B cell (primary cell): ENCODE measurements around the gene RUFY3. TPM values are rescaled to one million over a fixed set of nuclear protein-coding genes. Genes with fewer than 3 reads are reported as not detected.

Experiments used
- ATAC-seq: fragments of 200-7000 bp; cut with Tn5 transposase; one replicate; pipeline ENCODE4 v1.10.0; 2021; ENCODE audit warnings: low read depth, mild to moderate bottlenecking, moderate number of reproducible peaks, moderate library complexity
- CTCF ChIA-PET: fragments of 350-600 bp; sonication (Branson Sonifier 250); formaldehyde crosslinking; loops from one replicate; lab custom pipeline; 2021; ENCODE audit warnings: antibody characterized with exemption, inconsistent platforms; lab: Charles Lee
- POLR2A ChIA-PET: fragments of 350-600 bp; sonication (Branson Sonifier 250); formaldehyde crosslinking; loops from one replicate; lab custom pipeline; 2021; ENCODE audit warnings: antibody characterized with exemption; lab: Charles Lee
- DNase-seq: peaks from one replicate; pipeline ENCODE4 v3.0.0; 2013
- H2AFZ ChIP-seq: 2 replicates; pipeline ENCODE4 v1.6.1; 2012; ENCODE audit warnings: mild to moderate bottlenecking, low read depth, low read length; ENCODE audit not compliant: insufficient read depth, poor library complexity, severe bottlenecking
- H3K27ac ChIP-seq, 2 donors: 1 replicate in 1 of 2; 2 replicates in 1 of 2; pipeline ENCODE4 v1.5.1; 2012 to 2013; ENCODE audit warnings: low read length in 2 of 2, mild to moderate bottlenecking in 2 of 2, moderate library complexity in 1 of 2
- H3K27me3 ChIP-seq, 4 experiments: fragments of 200-600 bp in 1 of 4; sonication (generic) in 1 of 4; replicated peaks in 1 of 4; 1 replicate in 2 of 4; 2 replicates in 2 of 4; pipeline versions ENCODE4 v1.6.1 to v1.7.0; 2013 to 2016; ENCODE audit warnings: low read length in 3 of 4, mild to moderate bottlenecking in 2 of 4, mixed read lengths in 1 of 4, moderate library complexity in 1 of 4; ENCODE audit not compliant: insufficient read depth in 4 of 4, control insufficient read depth in 3 of 4; ENCODE audit errors: control extremely low read depth in 1 of 4
- H3K36me3 ChIP-seq, 2 experiments: replicated peaks in 1 of 2; 1 replicate in 1 of 2; 2 replicates in 1 of 2; pipeline versions ENCODE4 v1.6.1 to v1.7.1; 2013; ENCODE audit warnings: low read length in 1 of 2; ENCODE audit not compliant: insufficient read depth in 2 of 2, control insufficient read depth in 1 of 2; ENCODE audit errors: control extremely low read depth in 1 of 2, extremely low read depth in 1 of 2
- H3K4me1 ChIP-seq, 2 donors: fragments of 200-600 bp in 1 of 2; sonication (generic) in 1 of 2; 1 replicate in 1 of 2; 2 replicates in 1 of 2; pipeline versions ENCODE4 v1.5.1 to v1.6.1; 2013 to 2017; ENCODE audit warnings: low read length in 2 of 2; ENCODE audit not compliant: control insufficient read depth in 2 of 2, insufficient read depth in 2 of 2
- H3K4me2 ChIP-seq: replicated peaks from 2 replicates; pipeline ENCODE3; 2012; ENCODE audit warnings: mild to moderate bottlenecking, low read depth, low read length; ENCODE audit not compliant: poor library complexity, severe bottlenecking
- H3K4me3 ChIP-seq, 5 experiments: fragments of 200-600 bp in 1 of 5; sonication (generic) in 1 of 5; 1 replicate in 3 of 5; 2 replicates in 2 of 5; pipeline versions ENCODE4 v1.5.1 to v1.7.0; 2011 to 2016; ENCODE audit warnings: low read length in 4 of 5, mild to moderate bottlenecking in 4 of 5, low read depth in 2 of 5, control low read depth in 1 of 5, moderate library complexity in 1 of 5; ENCODE audit not compliant: insufficient read depth in 1 of 5; ENCODE audit errors: control extremely low read depth in 1 of 5, extremely low read depth in 1 of 5
- H3K79me2 ChIP-seq: fragments of 200-600 bp; sonication (generic); one replicate; pipeline ENCODE4 v1.6.0; 2016; ENCODE audit warnings: low read length; ENCODE audit not compliant: control insufficient read depth, insufficient read depth
- H3K9ac ChIP-seq: fragments of 200-600 bp; sonication (generic); 2 replicates; pipeline ENCODE4 v1.6.1; 2017; ENCODE audit warnings: mild to moderate bottlenecking, low read length, moderate library complexity
- H3K9me3 ChIP-seq, 3 donors: one replicate each; pipeline versions ENCODE4 v1.6.1 to v1.7.1; 2013; ENCODE audit warnings: low read length in 2 of 3; ENCODE audit not compliant: control insufficient read depth in 2 of 3, insufficient read depth in 1 of 3; ENCODE audit errors: control extremely low read depth in 1 of 3
- H4K20me1 ChIP-seq: 2 replicates; pipeline ENCODE4 v1.6.0; 2012; ENCODE audit warnings: mild to moderate bottlenecking, low read length; ENCODE audit not compliant: insufficient read depth, control insufficient read depth, poor library complexity, severe bottlenecking
- H3K27ac Mint-ChIP-seq: one replicate; pipeline ENCODE4 v1.8.0; 2021; ENCODE audit warnings: mixed read lengths
- H3K27me3 Mint-ChIP-seq: one replicate; pipeline ENCODE4 v1.8.0; 2021; ENCODE audit warnings: mixed read lengths
- H3K4me1 Mint-ChIP-seq: one replicate; pipeline ENCODE4 v1.8.0; 2021; ENCODE audit warnings: mixed read lengths
- H3K4me3 Mint-ChIP-seq: one replicate; pipeline ENCODE4 v1.8.0; 2021; ENCODE audit warnings: mixed read lengths
- H3K9me3 Mint-ChIP-seq: one replicate; pipeline ENCODE4 v1.8.0; 2022; ENCODE audit warnings: mixed read lengths; ENCODE audit not compliant: insufficient read depth
- EZH2 ChIP-seq: IDR thresholded peaks from 2 replicates; pipeline ENCODE4 v1.6.1; 2012; ENCODE audit warnings: borderline replicate concordance, low read depth, mild to moderate bottlenecking, moderate library complexity, low read length; ENCODE audit not compliant: insufficient read depth, poor library complexity, severe bottlenecking
- WGBS: methylation state at CpG from one replicate; pipeline ENCODE4 v1.1.5; 2013; ENCODE audit warnings: missing lambda C conversion rate; ENCODE audit not compliant: insufficient coverage; 5-methylcytosine and 5-hydroxymethylcytosine counted together
- intact Hi-C: fragments of 100-400 bp; cut with micrococcal nuclease; formaldehyde crosslinking; loops from one replicate; pipeline ENCODE4 v1.10.0; 2022
- polyA plus RNA-seq: library from polyadenylated mRNA; depleted of rRNA; stranded (reverse); fragments of >200 nt; gene quantifications from 2 replicates; pipeline ENCODE4 v1.2.3, GENCODE V29; 2012
- total RNA-seq, 2 donors: library from RNA; stranded (reverse); fragments of 120-200 nt in 1 of 2; gene quantifications; 1 replicate in 1 of 2; 2 replicates in 1 of 2; pipeline versions ENCODE4 v1.2.3 to v1.2.4, GENCODE V29; 2013 to 2022
- TF ChIP-seq, protein P1 (sequence below): fragments of 200-600 bp; IDR thresholded peaks from one replicate; pipeline ENCODE4 v1.8.0; 2022; ENCODE audit warnings: antibody characterized with exemption, mild to moderate bottlenecking

Gene RUFY3
- total and polyA plus RNA-seq, 2 donors (not counting 1 experiment from before 2014, with no cell fraction given), result 26.1 to 74.1 TPM

DNA sequence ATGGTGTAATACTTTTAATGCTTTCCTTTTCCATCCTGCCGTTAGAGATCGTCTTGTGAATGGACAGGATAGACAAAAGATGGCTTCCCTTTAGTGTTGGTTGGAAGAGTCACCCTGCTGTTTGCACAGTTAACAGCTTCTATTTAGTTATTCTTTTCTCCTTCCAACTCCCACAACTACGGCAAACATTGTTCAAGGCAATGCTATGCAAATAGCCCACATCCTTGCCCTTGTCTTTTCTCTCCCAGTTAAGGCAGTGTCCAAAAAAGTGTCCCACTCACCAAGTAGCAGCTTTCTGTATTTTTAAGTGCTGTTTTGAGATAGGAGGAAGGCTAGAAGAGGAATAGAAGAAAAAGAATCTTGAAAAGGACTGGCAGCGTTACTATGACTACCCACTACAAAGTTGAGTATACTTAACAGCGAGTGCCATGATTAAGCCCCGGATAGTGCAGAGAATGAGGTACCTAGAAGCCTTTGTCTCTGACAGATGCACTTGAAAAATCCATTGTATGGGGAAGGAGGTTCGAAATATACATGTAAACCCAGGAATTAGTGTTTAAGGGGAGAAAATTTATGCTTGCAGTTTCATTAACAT, 12.1 kb upstream of the RUFY3 start:
- Mint-ChIP-seq H3K4me3 (no peak overlapping the region), H3K9me3 (no peaks in the 10 kb centered on the region), H3K27me3 (no peaks in the 10 kb centered on the region), H3K4me1 (peaks cover 47% of the 10 kb centered on the region), H3K27ac (no peak overlapping the region)
- ChIA-PET POLR2A (no interaction called here), CTCF (interaction anchor here (0.6 to 1.2 kb wide), 2 partner anchors 49 to 286 kb away, joined by 3 read pairs; no protein-coding TSS in a partner anchor)
- DNase-seq (no peak), ATAC-seq (no peak)
- no peak overlapping the region for H3K27ac ChIP-seq
- intact Hi-C loops, result loop anchor here (5.0 kb wide), 1 partner anchor 43 kb away; no protein-coding TSS in a partner anchor
- no peaks in the 10 kb centered on the region for H4K20me1 ChIP-seq
- H3K4me1 ChIP-seq, result peaks cover 45 to 47% of the 10 kb centered on the region in 2 donors
- no peaks in the 10 kb centered on the region for H3K36me3 ChIP-seq
- no peak overlapping the region for H2AFZ ChIP-seq
- WGBS, result no CpG with 5 or more reads among the region's 7 CpGs
- no peaks in the 10 kb centered on the region for H3K9me3 ChIP-seq
- H3K4me3 ChIP-seq, result no peak overlapping the region
- no peak overlapping the region for H3K4me2 ChIP-seq
- TF ChIP-seq, protein P1, sequence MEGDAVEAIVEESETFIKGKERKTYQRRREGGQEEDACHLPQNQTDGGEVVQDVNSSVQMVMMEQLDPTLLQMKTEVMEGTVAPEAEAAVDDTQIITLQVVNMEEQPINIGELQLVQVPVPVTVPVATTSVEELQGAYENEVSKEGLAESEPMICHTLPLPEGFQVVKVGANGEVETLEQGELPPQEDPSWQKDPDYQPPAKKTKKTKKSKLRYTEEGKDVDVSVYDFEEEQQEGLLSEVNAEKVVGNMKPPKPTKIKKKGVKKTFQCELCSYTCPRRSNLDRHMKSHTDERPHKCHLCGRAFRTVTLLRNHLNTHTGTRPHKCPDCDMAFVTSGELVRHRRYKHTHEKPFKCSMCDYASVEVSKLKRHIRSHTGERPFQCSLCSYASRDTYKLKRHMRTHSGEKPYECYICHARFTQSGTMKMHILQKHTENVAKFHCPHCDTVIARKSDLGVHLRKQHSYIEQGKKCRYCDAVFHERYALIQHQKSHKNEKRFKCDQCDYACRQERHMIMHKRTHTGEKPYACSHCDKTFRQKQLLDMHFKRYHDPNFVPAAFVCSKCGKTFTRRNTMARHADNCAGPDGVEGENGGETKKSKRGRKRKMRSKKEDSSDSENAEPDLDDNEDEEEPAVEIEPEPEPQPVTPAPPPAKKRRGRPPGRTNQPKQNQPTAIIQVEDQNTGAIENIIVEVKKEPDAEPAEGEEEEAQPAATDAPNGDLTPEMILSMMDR, result no peak
- TF ChIP-seq EZH2, result no peak
- no peak overlapping the region for H3K9ac ChIP-seq
- peaks cover 62% of the 10 kb centered on the region for H3K79me2 ChIP-seq
- no peaks in the 10 kb centered on the region for H3K27me3 ChIP-seq

DNA sequence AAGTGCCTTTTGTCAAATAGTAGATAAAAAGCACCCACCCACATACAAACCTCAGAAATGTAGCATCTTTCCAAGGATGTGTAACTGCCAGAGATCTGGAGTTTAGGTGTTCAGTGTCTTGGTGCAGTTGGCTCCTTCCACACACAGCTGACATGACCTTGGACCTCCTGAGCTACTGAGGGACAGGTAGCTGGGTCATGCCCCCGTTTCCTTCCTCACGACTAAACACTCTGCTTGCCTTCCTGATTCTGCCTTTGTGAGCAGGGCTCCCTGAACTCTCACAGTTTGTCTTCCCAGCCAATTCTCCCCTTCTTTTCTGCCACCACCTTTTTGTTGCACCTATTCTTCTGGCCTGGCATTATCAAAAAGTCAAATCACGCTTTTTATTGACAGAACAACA, 10.2 kb upstream of the RUFY3 start:
- Histone ChIP-seq H3K27ac (no peak overlapping the region), H3K79me2 (peaks cover 81% of the 10 kb centered on the region), H3K9ac (no peak overlapping the region), H3K27me3 (no peaks in the 10 kb centered on the region), H2AFZ (no peak overlapping the region), H3K4me2 (peak overlapping the region; percentile 6), H3K36me3 (no peaks in the 10 kb centered on the region), H3K9me3 (no peaks in the 10 kb centered on the region), H3K4me1 (peaks cover 48 to 54% of the 10 kb centered on the region in 2 donors), H4K20me1 (no peaks in the 10 kb centered on the region), H3K4me3 (no peak overlapping the region)
- peak overlapping the region; percentile 72 for H3K27ac Mint-ChIP-seq
- H3K4me1 Mint-ChIP-seq, result peaks cover 49% of the 10 kb centered on the region
- TF ChIP-seq EZH2, result no peak
- TF ChIP-seq, protein P1, result no peak
- WGBS, result 33% methylated on average over 2 of the region's 3 CpGs
- H3K9me3 Mint-ChIP-seq, result no peaks in the 10 kb centered on the region
- DNase-seq (no peak), ATAC-seq (no peak)
- POLR2A ChIA-PET, result no interaction called here
- H3K27me3 Mint-ChIP-seq, result no peaks in the 10 kb centered on the region
- CTCF ChIA-PET, result interaction anchor here (1.6 kb wide), 1 partner anchor 24 kb away, joined by 5 read pairs; no protein-coding TSS in a partner anchor
- no peak overlapping the region for H3K4me3 Mint-ChIP-seq
- intact Hi-C loops, result no loop called here
